Small intestine (tissue), 7 donors: ENCODE data around the gene NFKBIB. TPM values are rescaled to one million over a fixed set of nuclear protein-coding genes. Genes with fewer than 3 reads are reported as not detected.
"Not testable (repeated sequence)": the region's sequence is repeated elsewhere in the genome, so short reads cannot be mapped to it uniquely, and the experiment has no call there.

Experiments
- DNase-seq, 2 donors: peaks; one replicate each; pipeline versions ENCODE4 v3.0.0 to v3.0.0-alpha.2; 2013
- FAIRE-seq: peaks from 2 replicates; lab custom pipeline; 2012; peaks lifted over from hg19 to GRCh38; lab: Jason Lieb, UNC
- H3K27ac ChIP-seq, 3 donors: one replicate each; pipeline ENCODE4 v1.5.1; 2013; ENCODE audit warnings: low read length in 2 of 3, mild to moderate bottlenecking in 2 of 3, control low read depth in 1 of 3, inconsistent platforms in 1 of 3, low read depth in 1 of 3, moderate library complexity in 1 of 3
- H3K27me3 ChIP-seq, 3 donors: one replicate each; pipeline ENCODE4 v1.6.1; 2013; ENCODE audit warnings: low read length in 3 of 3, inconsistent platforms in 1 of 3; ENCODE audit not compliant: control insufficient read depth in 3 of 3, insufficient read depth in 3 of 3
- H3K36me3 ChIP-seq, 3 donors: one replicate each; pipeline ENCODE4 v1.6.1; 2013; ENCODE audit warnings: low read length in 3 of 3, inconsistent platforms in 1 of 3, low read depth in 1 of 3, mild to moderate bottlenecking in 1 of 3, moderate library complexity in 1 of 3; ENCODE audit not compliant: control insufficient read depth in 3 of 3, insufficient read depth in 2 of 3
- H3K4me1 ChIP-seq, 3 donors: one replicate each; pipeline ENCODE4 v1.6.1; 2013; ENCODE audit warnings: low read length in 2 of 3, inconsistent platforms in 1 of 3, low read depth in 1 of 3, mild to moderate bottlenecking in 1 of 3, moderate library complexity in 1 of 3; ENCODE audit not compliant: control insufficient read depth in 3 of 3, insufficient read depth in 2 of 3
- H3K4me3 ChIP-seq, 3 donors: one replicate each; pipeline ENCODE4 v1.5.1; 2013; ENCODE audit warnings: low read length in 3 of 3, control low read depth in 1 of 3, inconsistent platforms in 1 of 3, low read depth in 1 of 3, mild to moderate bottlenecking in 1 of 3, moderate library complexity in 1 of 3
- H3K9me3 ChIP-seq, 2 donors: one replicate each; pipeline ENCODE4 v1.6.1; 2013; ENCODE audit warnings: low read depth in 1 of 2, low read length in 1 of 2; ENCODE audit not compliant: control insufficient read depth in 2 of 2, insufficient read depth in 1 of 2
- WGBS, 3 donors: extraction: QIAGEN DNeasy Blood & Tissue Kit; methylation state at CpG; one replicate each; pipeline ENCODE4 v1.1.7; 2013; 5-methylcytosine and 5-hydroxymethylcytosine counted together
- polyA plus RNA-seq, 4 donors: library from polyadenylated mRNA; stranded (reverse) in 3 of 4; unstranded in 1 of 4; fragments of 200-250 nt in 3 of 4; fragments of 120-200 nt in 1 of 4; gene quantifications; one replicate each; pipeline versions ENCODE4 v1.2.1 to v1.2.3, GENCODE V29; 2013
- donor health status: healthy with polysubstance abuse.
- donor health status: control.
- donor health status: control.
- donor health status: Bipolar disorder and iron deficiency.
- donor health status: healthy.

The NFKBIB gene
- polyA plus RNA-seq, 4 donors: 16.9 to 45.4 (median 43.8) TPM

DNA sequence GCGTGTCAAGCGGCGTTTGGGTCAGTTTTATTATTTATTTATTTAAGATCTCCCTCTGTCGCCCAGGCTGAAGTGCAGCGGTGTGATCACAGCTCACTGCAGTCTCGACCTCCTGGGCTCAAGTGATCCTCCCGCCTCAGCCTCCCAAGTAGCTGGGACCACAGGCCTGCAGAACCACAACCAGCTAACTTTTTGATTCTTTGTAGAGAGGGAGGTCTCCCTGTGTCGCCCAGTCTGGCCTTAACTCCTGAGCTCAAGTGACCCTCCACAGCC is 31.7 kb downstream of the NFKBIB start:
- DNase-seq (no peak), FAIRE-seq (no peak)
- Histone ChIP-seq H3K27ac (peak overlapping the region in 1 of 3 donors; percentile 56), H3K36me3 (peaks cover 0 to 50% (median 0%) of the 10 kb centered on the region in 3 donors), H3K27me3 (no peaks in the 10 kb centered on the region), H3K9me3 (peaks cover 0 to 19% of the 10 kb centered on the region in 2 donors), H3K4me1 (peaks cover 0 to 7% (median 2%) of the 10 kb centered on the region in 3 donors), H3K4me3 (peak overlapping the region; percentile 39 to 98 (median 63))
- 9 to 26% (median 11%) methylated on average over 8 of the region's 8 CpGs for WGBS, 3 donors

DNA sequence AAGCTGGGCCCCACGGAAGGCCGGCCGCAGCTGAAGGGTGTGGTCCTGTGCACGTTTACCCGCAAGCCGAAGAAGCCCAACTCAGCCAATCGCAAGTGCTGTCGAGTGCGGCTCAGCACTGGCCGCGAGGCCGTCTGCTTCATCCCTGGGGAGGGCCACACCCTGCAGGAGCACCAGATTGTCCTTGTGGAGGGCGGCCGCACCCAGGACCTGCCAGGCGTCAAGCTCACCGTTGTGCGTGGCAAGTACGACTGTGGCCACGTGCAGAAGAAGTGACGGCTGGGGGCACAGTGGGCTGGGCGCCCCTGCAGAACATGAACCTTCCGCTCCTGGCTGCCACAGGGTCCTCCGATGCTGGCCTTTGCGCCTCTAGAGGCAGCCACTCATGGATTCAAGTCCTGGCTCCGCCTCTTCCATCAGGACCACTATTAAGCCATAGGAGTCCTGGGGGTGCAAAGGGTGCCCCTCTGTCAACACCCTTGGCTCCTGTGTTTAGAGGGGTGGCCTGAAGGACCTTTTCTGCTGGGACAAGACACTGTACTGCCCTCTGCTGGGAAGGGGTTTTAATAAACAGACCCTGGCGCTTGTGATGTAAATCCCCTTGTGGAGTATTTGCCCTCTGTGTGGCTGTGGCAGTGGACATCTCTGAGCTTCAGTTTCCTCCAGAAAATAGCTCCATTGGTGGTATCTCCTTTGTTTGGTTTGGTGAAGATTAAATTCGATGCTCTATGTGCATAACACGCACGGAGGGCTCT is 32.8 kb downstream of the NFKBIB start:
- WGBS, 3 donors: 90 to 91% (median 91%) methylated on average over 29 of the region's 29 CpGs
- Histone ChIP-seq H3K27ac (no peak overlapping the region), H3K36me3 (peaks cover 0 to 39% (median 0%) of the 10 kb centered on the region in 3 donors), H3K27me3 (no peaks in the 10 kb centered on the region), H3K4me1 (peaks cover 0 to 7% (median 2%) of the 10 kb centered on the region in 3 donors), H3K9me3 (peaks cover 0 to 19% of the 10 kb centered on the region in 2 donors), H3K4me3 (no peak overlapping the region)
- DNase-seq (peak; percentile 29 to 37), FAIRE-seq (no peak)

DNA sequence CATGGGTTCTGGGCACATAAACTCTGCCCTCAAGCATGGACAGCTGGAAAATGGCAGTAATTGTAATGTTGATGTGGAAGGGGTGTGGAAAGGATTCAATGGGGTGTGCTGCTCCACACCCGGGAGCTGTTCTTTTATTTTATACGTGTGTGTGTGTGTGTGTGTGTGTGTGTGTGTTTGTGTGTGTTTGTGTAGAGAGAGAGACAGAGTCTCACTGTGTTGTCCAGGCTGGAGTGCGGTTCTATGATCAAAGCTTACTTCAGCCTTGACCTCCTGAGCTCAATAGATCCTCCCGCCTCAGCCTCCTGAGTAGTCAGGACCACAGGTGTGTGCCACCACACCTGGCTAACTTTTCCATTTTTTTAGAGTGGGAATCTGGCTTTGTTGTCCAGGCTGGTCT is 33.8 kb downstream of the NFKBIB start:
- Histone ChIP-seq H3K4me3 (no peak overlapping the region), H3K27me3 (no peaks in the 10 kb centered on the region), H3K4me1 (peaks cover 0 to 7% (median 2%) of the 10 kb centered on the region in 3 donors), H3K27ac (no peak overlapping the region), H3K9me3 (peaks cover 0 to 19% of the 10 kb centered on the region in 2 donors), H3K36me3 (peaks cover 0 to 32% (median 0%) of the 10 kb centered on the region in 3 donors)
- FAIRE-seq (no peak), DNase-seq (no peak)
- WGBS, 3 donors: 89 to 96% (median 93%) methylated on average over 4 of the region's 4 CpGs

DNA sequence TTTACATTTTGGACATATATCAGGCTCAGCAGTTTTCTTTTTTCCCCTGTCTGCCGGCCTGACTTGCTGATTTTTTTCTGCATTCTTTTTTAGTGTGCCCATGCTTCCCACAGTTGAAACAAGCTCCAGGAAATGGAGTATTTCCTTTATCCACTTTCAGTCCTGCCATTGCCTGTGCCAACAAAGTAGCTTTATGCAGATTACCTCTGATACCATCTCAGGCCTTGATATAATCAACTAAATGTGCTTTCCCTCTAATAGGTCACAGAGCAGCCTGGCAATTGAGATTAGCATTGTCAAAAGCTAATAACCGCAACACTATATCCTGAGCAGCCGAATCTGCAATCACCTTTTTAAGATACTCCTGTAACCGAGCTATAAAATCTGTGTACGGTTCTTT is 40.2 kb downstream of the NFKBIB start:
- Histone ChIP-seq H3K4me1 (no peaks in the 10 kb centered on the region), H3K27me3 (no peaks in the 10 kb centered on the region), H3K9me3 (peaks cover 0 to 8% of the 10 kb centered on the region in 2 donors), H3K4me3 (no peak overlapping the region), H3K27ac (no peak overlapping the region), H3K36me3 (peaks cover 0 to 35% (median 0%) of the 10 kb centered on the region in 3 donors)
- no peak for FAIRE-seq
- no peak for DNase-seq
- 19 to 40% (median 35%) methylated on average over 5 of the region's 5 CpGs for whole genome bisulfite sequencing, 3 donors

GRCh38 chr19:38941466-38941865 is 41.7 kb downstream of the NFKBIB start:
- FAIRE-seq, H3K4me1 ChIP-seq, H3K27ac ChIP-seq, H3K9me3 ChIP-seq, H3K4me3 ChIP-seq, H3K27me3 ChIP-seq, DNase-seq: not testable (repeated sequence)
- WGBS, 3 donors: 56 to 66% (median 61%) methylated on average over 5 of the region's 5 CpGs
- H3K36me3 ChIP-seq: peaks cover 0 to 46% (median 0%) of the 10 kb centered on the region in 3 donors

DNA sequence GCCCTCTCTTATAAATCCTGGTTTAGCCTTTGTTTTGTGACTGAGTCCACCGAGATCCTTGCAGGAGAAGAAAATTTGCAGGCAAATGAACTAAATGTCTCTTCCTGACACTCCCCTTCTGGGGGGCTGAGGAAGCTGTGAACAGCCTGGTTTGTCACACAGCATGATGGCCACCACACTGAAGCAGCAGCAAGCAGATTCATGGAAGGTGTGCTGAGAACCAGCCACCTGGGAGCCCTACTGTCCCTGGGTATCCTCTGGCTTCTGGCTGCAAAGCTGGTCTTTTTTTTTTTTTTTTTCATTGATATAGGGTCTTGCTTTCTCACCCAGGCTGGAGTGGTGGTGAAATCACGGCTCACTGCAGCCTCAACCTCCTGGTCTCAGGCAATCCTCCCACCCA is 42.2 kb downstream of the NFKBIB start:
- FAIRE-seq (no peak), DNase-seq (no peak)
- Histone ChIP-seq H3K4me3 (no peak overlapping the region), H3K27ac (no peak overlapping the region), H3K27me3 (no peaks in the 10 kb centered on the region), H3K9me3 (no peaks in the 10 kb centered on the region), H3K36me3 (peaks cover 0 to 51% (median 0%) of the 10 kb centered on the region in 3 donors), H3K4me1 (no peaks in the 10 kb centered on the region)
- 69 to 87% (median 79%) methylated on average over 2 of the region's 2 CpGs for WGBS, 3 donors

DNA sequence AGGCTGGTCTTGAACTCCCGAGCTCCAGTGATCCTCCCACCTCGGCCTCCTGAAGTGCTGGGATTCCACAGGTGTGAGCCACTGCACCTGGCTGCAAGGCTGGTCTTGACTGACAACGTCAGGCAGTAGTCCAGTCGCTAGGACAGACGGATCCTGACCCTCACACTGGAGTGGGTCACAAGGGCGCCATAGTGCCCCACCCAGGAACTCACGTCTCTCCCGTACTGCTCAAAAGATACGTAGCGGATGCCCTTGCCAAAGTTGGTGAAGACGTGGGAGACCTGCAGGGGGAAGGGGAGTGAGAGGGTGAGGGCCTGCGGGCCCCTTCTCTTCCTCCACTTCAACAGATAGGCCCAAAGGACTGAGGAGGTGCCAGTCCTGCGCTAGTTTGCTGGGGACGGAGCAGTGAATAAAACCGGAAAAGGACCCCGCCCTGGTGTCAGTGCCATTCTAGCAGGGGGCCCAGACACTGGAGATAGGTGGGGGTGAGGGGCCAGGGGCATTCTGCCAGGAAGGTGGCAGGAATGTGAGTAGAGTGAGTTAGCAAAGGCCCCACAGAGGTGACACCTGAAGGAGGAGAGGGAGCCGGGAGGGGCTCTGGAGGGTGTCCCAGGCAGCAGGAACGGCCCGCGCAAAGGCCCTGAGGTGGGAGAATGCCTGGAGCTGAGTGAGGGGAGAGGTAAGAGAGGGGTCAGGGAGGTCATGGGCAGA is 42.9 kb downstream of the NFKBIB start:
- H3K9me3 ChIP-seq: no peaks in the 10 kb centered on the region
- FAIRE-seq (no peak), DNase-seq (no peak)
- H3K4me3 ChIP-seq: no peak overlapping the region
- no peaks in the 10 kb centered on the region for H3K27me3 ChIP-seq
- H3K36me3 ChIP-seq: peaks cover 0 to 56% (median 0%) of the 10 kb centered on the region in 3 donors
- no peak overlapping the region for H3K27ac ChIP-seq
- 78 to 87% (median 82%) methylated on average over 20 of the region's 20 CpGs for WGBS, 3 donors
- no peaks in the 10 kb centered on the region for H3K4me1 ChIP-seq

DNA sequence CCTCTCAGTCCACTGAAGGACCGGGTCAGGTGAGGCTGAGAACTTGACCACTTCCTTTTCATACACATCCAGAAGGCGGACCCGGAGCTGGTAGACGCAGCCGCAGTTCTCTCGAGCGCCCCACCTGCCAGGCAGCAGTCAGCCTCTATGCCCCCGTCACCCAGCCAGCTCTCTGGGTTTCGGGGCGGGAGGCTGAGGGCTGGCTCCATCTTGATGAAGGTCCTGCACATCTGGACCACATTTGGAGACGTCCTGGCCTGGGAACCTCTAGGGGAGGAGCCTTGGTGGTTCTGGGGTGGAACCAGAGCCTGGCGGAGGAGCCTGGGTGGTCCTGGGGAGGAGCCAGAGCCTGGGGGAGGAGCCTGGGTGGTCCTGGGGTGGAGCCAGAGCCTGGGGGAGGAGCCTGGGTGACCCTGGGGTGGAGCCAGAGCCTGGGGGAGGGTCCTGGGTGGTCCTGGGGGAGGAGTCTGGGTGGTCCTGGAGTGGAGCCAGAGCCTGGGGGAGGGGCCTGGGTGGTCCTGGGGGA is 45.3 kb downstream of the NFKBIB start:
- 83 to 96% (median 92%) methylated on average over 11 to 12 of the region's 12 CpGs for WGBS, 3 donors
- no peak for FAIRE-seq

More for the DNA sequence above, 45.3 kb downstream of the NFKBIB start:
- Histone ChIP-seq H3K4me3 (no peak overlapping the region), H3K9me3 (no peaks in the 10 kb centered on the region), H3K27ac (no peak overlapping the region), H3K36me3 (peaks cover 0 to 70% (median 0%) of the 10 kb centered on the region in 3 donors), H3K4me1 (peaks cover 0 to 2% (median 0%) of the 10 kb centered on the region in 3 donors), H3K27me3 (no peaks in the 10 kb centered on the region)
- no peak for DNase-seq
